Testis (tissue), 2 donors: ENCODE measurements around the gene APBA1.

ENCODE experiments used
- POLR2A ChIP-seq: fragments of 450-650 bp; IDR thresholded peaks from one replicate; pipeline ENCODE4 v1.6.1; 2017; ENCODE audit warnings: antibody characterized with exemption, mild to moderate bottlenecking, moderate library complexity
- TF ChIP-seq, protein P1 (sequence below), 3 experiments: fragments of 450-650 bp in 2 of 3; fragments of 200-600 bp in 1 of 3; sonication (generic) in 1 of 3; IDR thresholded peaks; one replicate each; pipeline ENCODE4 v1.5.1; 2016 to 2019; ENCODE audit warnings: antibody characterized with exemption in 3 of 3, mild to moderate bottlenecking in 2 of 3, moderate library complexity in 1 of 3

GRCh38 chr9:69674112-69674685, 2.0 kb upstream of the APBA1 start:
- TF ChIP-seq, protein P1, sequence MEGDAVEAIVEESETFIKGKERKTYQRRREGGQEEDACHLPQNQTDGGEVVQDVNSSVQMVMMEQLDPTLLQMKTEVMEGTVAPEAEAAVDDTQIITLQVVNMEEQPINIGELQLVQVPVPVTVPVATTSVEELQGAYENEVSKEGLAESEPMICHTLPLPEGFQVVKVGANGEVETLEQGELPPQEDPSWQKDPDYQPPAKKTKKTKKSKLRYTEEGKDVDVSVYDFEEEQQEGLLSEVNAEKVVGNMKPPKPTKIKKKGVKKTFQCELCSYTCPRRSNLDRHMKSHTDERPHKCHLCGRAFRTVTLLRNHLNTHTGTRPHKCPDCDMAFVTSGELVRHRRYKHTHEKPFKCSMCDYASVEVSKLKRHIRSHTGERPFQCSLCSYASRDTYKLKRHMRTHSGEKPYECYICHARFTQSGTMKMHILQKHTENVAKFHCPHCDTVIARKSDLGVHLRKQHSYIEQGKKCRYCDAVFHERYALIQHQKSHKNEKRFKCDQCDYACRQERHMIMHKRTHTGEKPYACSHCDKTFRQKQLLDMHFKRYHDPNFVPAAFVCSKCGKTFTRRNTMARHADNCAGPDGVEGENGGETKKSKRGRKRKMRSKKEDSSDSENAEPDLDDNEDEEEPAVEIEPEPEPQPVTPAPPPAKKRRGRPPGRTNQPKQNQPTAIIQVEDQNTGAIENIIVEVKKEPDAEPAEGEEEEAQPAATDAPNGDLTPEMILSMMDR (IDR thresholded peaks at IDR 0.05) = no peak
- TF ChIP-seq POLR2A = no peak
